CD4-positive, alpha-beta T cell treated with Interleukin-21 for 1 hour (primary cell): ENCODE data around the gene LYST.
"Not testable (repeated sequence)": the region's sequence is repeated elsewhere in the genome, so short reads cannot be mapped to it uniquely, and the experiment has no call there.

Experiments used
- DNase-seq: peaks from one replicate; pipeline ENCODE4 v3.0.0-alpha.2; 2020

The LYST gene

DNA sequence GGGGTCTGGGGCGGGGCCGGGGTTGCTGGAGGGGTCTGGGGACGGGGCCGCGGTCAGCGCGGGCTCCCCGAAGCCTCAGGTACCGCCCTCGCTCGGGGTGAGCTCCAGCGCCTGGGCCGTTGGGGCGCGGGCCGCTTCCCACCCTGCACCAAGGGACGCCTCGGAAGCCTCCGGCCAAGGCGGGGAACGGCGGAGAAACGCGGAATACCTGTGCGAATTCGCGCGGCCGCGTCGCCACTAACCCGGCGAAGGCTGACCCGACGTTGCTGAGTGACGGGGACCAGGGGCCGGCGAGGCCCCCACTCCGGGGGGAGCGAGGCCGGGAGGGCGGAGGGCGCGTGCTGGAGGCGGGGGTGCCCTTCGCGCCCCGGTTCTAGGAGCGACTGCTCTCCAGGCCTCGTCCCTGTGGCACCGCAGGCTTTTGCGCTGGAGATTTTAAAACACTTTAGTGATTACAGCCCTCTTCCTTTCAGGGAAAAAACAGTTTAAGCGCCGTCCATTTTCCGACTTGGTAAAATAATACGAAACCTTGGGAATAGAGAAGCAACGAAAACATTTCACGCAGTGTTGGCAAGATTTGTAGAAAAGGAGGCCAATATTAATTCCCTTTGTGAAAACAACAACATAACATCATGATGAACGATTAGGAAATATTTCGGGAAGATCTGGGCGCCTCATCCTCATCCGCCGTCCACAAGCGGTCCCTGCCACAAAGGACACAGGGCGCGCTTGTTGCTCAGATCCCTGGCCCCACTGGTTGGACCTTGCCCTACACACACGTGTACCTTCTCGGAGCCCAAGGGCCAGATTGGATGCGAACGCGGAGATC lies 216.2 kb downstream of the LYST start:
- DNase-seq: no peak

DNA sequence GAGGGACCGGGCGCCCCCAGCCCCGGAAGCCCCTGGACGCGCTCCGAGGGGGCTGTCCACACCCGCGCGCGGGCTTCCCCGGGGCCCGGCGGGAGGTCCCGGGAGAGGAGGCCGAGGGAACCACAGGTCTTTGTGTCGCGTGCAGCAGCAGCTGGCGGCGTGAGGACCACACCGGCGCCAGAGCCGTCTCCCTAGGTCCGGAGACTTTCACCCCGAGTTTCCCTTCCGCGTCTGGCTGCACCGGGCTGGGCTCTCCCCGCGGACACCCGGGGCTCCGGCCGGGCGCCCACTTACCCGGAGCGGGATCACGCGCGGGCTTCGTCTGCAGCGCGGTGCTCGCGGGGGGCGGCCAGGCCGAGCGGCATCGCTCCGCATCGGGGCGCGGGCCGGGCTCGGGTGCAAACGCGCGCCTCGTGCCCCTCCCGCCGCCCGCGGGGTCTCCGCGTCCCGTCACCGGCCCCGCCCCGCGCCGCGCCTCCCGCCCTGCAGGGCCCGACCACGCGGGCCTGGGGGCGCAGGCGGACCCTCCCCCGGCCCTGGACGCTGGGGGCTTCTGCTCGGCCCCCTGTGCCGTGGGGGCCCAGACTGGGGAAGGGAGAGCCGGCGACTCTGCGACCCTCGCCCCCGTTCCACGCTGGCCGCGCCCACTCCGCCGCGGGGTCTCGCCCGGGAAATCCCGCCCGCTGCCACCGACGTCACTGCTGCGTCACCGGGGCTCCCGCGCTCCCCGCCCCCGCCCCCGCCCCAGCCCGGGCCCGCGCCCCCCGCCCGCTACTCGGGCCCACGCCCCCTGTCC lies 217.1 kb downstream of the LYST start, which contains the start of gene GNG4:
TSS of gene GNG4 (minus strand) at position 417 of the 796 bp plus-strand sequence. CDS start 65,946 bp downstream, outside the sequence.
- peak; percentile 16 for DNase-seq

DNA sequence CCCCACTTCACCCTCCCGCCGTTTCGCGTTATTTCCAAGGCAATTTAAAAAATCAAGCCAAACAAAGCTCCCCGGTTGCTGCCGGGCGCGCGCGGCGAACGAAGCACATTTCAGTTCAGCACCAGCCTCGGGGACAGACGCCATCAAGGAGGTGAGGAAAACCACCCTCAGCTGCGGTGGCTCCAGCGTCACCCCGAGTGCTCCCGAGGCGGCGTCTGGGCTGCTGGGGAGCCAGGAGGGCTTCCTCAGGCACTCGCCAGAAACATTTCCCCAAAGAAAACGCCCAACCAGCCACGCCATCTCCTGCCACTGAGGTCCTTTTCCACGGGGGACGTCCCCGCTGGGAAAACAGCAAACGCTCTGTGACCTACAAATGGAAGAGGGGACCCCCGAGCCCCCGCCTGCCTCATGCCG lies 217.7 kb downstream of the LYST start:
- DNase-seq: peak; percentile 63

DNA sequence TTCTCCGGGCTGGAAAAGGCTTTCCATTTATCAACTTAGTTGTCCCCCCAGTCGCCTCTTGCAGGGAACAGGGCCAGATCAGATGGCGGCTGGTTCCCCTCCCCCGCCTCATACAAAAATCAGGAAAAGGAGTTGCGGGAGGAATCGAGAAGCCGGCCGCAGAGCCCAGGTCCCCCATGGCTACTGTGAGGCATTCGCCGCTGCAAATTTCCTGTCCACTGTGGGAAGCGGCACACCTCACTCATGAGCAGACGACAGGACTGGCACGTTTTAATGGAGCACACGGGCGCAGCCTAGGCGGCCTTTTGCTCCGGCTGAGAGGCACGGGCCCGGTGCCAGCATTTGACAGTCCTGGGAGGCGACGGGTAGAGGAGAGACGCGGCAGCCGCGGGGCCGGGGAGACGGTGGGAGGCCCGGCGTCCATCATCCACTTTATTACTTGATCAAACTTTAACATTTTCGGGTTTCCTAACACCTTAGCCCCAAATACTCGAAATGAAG lies 218.2 kb downstream of the LYST start:
- DNase-seq: no peak

DNA sequence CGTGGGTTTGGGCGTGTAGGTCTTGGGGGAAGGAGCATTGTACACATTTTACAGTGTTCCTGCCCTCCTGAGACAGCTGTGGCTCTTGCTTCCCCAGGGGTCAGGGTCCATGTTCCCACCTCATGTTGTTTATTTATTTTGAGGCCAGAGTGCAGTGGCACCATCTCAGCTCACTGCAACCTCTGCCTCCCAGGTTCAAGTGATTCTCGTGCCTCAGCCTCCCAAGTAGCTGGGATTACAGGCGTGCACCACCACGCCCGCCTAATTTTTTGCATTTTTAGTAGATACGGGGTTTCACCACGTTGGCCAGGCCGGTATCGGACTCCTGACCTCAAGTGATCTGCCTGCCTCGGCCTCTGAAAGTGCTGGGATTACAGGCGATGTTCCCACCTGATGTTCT lies 219.2 kb downstream of the LYST start:
- not testable (repeated sequence) for DNase-seq

DNA sequence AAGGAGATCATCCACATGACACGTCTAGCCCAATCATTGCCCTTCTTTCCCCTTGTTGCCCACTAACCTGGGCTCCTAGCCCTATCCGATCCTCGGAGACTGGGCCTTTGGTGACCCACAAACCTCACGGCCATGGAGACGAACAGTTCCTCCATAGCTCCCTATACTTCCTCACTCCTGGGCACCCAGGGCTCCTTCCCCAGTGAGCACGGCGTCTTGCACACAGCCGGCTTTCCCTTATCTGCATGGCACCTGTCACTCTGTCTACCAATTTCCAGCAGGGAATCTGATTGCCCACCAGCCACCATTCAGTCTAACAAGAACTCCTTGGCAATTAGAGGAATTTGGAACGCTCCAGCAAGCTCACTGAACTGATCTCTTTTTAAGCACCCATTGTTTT lies 220.2 kb downstream of the LYST start:
- DNase-seq: no peak

DNA sequence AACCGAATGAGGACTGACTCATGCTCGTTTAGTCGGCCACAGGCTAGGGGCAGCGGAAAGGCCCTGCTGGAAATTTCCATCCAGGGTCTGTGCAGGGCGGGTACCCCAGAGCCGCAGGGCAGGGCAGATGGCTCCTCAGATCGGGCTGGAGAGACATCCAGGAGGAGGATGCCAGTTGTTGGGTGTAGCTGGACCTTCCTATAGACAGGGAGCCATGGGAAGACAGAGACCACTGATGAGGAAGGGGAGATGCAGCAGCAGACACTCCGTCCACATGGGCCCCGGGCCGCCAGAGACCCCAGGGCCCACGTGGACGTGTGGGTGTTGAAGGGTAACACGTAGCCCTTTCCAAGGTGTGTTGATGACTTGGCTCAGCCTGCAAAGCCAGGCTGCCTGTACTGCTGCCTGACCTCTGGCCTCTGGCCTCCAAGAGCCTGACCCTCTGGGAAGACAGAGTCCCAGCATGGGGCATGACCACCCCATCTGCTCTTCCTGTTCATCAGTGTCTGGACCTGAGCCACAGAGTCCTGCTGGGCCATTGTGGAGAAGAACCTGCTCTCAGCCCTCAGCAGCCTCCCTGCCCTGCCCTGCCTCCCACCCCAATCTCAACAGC lies 221.9 kb downstream of the LYST start:
- DNase-seq: no peak

DNA sequence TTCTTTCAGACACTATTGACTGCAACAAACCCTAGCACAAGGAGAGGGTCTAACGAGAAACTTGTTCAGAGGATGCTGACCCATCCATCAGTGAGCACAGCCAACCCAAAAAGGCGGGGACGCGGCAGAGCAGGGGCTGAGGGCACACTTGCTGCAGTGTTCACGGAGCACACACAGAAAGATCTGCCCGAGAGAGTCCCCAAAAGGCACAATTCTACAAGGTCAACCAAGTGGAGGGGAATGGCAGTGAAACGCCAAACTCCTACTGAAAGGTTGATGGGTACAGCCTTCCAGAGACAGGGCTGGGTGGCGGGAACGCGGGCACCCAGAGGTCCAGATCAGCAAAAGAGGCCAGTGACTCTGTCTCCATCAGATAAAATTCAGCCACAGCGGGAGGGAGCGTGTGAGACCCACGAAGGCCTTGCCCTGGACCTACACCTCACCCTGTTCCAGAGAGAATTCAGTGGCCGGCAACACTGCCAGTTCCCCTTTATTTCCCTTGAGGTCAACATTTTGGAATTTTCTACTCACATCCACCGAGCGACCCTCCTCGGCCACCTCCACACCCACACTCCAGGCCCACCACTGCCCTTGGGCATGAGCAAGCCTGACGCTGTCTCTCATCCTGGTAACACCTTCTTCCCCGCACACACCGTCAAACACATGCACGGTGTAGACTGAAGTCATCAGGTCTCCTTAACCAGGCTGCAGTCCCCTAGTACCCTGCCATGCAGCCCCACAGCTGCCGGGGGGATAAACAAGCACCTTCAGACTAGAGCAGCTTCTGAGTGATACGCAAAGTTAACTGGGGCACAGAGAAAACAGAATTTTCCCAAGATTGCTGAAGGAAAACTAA lies 222.6 kb downstream of the LYST start:
- no peak for DNase-seq

DNA sequence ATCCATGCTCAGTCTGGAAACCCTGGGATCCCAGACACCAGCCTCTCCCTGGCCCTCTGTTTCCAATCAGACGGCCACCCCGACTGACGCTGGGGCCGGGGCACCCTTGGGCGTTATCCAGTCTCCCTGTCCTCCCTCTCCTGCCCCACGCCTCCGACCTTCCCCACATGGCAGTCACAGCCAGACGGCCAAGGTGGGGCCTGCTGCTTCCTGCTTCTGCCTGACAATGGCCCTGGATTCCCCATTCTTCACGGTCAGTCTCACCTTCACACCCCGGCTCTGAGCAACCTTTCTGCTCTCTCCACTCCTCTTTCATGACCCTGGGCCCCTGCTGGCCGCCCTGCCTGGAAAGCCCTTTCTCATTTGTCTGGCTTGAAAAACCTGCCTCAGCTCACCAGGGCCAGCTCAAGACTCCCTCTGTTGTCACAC lies 223.7 kb downstream of the LYST start:
- DNase-seq: no peak

DNA sequence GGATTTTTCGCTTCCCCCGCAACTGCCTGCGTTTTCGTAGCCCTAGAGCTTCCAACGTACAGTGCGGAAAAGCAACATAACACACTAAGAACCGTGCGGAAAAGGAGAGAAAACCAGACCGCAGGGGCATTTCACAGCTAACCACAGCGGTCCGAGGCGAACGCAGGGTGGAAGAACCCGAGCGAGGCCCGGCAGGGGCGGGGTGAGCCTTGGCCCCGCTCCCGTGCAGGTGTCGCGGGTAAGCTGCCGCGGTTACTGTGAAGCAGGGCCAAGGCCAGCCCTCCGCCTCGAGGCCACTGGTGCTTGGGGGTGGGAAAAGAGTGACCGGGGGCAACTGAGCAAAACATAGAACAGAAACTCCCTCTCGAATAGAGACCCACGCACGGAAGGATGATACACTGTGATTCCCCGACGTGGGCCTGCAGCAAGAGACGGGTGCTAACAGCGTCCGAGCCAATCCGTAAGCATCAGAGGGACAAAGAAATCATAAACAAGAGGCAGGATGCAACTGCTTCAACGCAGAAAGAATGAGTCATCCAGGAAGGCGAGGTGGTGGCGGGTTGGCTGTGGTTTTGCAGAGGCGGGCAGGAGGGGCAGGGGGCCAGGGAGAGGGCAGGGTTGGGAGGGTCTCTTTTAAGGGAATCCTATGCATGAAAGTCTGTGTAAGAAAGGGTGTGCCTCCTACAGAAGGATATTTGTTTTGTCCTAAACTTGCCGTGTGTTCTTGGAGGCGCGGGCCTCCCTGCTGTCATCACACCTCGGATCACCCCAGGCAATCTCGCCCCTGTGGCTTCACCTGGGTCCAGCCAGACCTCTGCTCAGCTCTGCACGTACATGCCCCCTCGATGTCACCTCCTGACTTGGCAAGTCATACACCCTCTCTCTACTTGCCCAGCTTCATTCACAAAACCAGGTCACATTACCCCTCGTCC lies 224.4 kb downstream of the LYST start:
- peak; percentile 68 for DNase-seq

DNA sequence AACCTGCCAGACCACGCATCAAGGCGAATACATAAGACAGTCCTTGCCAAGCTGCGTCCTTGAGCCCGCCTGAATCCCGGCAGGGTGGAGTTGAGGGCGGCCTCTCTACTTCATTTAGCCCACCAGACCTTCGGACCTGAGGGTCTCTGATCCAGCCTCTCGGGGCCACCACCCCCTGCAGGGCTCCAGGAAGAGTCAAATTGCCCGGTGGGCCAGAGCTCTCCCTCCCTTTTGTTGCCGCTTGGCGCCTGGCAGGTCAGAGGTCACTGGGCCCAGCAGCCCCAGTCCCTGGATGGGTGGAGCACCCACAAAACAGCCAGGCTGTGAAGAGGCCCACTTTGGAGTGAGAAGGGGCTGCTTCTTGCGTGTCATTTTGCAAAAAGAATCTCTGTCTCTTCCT lies 226.1 kb downstream of the LYST start:
- DNase-seq: no peak

DNA sequence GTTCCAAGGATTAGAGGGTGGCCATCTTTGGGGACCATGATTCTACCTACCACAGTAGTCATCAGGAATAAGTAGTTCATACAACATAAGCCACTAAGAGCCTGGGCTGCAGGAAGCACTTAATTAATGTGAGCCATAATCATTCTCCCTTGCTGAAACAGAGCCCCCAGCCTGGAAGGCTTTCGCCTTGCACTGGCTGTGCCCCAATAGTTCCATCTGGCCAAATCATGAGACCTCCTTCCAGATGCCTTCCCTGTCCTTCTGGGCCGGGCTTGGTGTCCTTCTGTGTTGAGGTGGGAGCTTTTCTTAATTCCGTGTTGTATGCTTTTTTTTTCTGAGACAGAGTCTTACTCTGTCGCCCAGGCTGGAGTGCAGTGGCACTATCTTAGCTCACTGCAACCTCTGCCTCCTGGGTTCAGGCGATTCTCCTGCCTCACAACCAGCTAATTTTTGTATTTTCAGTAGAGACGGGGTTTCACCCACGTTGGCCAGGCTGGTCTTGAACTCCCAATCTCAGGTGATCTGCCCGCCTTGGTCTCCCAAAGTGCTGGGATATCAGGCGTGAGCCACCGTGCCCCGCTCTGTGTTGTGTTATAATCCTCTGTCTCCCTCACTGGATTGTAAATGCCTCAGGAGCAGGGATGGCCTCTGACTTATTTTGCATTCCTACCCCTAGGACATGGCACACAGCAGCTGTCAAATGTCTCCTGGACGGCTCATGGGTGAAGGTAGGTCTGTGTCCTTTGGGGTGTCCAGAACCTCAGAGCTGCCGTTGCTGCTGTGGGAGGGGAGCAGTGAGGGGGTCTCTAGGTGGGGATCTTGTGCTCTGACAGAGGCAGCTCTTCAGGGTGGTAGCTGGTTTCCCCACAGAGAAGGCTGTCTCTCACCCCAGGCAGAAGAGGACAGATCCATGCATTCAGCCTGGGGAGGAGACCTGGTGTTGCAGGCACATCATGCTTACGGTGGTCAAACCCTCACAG lies 227.2 kb downstream of the LYST start:
- DNase-seq: no peak

DNA sequence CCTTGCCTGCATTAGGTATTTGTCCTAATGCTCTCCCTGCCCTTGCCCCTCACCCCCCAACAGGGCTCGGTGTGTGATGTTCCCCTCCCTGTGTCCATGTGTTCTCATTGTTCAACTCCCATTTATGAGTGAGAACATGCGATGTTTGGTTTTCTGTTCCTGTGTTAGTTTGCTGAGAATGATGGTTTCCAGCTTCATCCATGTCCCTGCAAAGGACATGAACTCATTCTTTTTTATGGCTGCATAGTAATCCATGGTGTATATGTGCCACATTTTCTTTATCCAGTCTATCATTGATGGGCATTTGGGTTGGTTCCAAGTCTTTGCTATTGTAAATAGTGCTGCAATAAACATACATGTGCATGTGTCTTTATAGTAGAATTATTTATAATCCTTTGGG lies 228.1 kb downstream of the LYST start:
- DNase-seq: not testable (repeated sequence)

DNA sequence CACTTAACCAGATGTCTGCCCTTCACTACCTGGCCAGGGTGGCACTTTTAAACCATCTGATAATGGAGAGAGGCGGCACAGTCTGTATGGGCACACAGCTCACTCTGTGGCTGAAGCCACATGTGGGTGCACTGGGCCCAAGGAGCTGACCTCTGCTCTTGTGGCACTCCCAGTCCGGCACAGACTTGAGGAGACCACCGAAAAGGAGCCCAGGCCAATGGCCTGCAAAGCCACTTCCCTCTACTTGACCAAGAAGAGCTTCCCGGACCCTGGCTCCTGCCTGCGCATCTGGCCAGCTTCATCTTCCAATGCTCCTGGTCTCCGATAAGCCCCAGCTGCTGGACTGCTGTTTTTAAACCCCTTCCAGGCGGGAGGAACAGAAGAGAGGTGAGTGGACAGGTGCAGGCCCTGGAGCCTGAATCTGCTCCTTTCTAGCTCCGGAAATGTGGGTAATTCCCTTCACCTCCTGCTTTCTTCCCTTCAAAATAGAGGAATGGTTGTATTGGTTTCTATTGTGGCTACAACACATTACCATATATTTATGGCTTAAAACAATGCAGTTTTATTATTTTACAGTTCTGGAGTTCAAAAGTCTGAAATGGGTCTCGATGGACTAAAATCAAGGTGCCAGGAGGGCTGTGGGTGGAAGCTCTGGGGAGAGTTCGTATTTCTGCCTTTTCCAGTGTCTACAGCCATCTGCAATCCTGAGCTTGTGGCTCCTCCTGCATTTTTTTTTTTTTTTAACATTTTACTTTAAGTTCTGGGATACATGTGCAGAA lies 228.8 kb downstream of the LYST start:
- DNase-seq: no peak

DNA sequence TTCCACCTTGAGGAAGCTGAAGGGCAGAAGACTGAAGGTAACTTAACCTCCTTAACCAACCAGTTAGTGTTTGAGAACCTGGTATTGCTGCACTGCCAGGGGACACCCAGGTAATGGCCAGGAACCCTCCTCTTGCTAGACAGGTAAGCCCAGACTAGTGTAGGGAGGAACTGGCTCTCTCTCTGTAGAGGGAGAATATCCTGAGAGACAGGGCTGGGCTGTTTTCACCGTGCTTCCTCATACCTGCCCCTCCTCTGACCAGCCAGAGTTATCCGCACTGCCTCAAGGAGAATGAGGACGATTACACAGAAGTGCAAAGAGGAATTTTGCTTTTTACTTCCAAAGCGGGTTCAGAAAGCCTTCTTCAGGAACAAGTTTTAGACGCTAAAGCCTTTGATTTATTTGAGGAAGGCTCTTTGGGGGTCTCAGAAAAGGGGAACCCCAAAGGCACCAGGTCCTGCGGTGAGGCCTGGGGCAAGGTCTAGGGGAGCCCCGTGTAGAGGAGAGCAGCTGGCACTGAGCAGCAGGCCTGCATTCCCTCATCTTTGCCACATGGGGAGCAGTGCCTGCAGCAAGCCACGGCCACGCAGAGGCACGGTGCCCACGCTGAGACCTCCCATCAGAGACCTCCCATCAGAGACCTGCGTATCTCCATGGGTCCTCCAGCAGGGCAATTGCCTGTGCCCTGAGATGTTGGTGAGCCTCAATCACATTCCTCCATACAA lies 230.6 kb downstream of the LYST start:
- no peak for DNase-seq

DNA sequence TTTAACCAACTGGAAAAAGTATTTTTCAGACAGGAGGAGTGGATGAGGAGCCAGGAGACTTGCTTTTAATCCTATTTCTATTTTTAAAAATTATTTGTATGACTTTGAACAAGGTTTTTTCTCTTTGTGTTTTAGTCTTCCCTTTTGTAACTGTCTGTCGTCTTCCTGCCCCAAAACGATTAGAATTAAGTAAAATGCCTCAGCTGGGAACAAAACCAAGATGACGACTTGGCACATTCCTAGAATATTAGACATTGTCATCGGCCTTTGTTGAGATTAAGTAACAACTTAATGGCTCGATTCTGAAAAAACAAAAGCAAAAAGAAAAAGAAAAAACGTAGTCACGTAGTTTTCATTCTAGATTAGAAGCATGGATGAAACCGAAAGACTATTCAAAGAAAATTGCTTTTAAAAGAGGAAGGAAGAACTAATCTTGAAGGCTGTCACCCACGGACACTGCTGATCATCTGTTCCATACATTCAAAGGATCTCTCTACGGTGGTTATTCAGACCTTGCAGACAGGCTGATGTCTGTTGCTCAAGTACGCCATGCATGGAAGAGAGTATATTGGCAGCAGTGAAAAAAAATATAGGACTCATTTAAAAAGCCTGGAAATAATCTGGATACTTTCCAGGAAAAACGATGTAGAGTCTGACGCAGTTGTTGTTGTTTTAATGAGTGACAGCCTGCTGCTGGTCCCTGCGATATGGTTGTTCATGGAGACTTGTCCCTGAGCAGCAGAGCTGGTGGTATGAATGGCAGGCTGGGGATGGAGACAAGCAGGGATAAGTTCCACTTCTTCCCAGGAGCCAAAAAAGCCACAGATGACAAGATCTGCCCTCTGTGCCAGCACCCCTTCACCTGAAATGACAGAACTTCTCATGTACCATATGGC lies 234.0 kb downstream of the LYST start:
- DNase-seq: no peak

DNA sequence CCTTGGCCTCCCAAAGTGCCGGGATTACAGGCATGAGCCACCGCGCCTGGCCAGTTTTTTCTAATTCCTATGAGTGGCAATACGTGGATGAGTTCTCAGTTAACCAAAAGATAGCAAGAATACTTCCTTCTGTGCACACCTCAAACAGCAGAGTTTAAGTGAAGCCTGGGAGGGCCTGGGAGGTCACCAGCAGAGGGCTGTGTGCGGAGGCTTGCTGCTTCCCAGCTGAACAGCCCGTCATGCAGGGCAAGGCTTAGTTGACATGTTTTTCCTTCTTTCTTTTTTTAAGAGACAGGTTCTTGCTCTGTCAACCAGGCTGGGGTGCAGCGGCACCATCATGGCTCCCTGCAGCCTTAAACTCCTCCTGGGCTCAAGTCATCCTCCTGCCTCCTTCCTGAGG lies 234.9 kb downstream of the LYST start:
- DNase-seq: no peak
